Left lung (tissue), 10 donors: Measurements from ENCODE around the gene CEP170B. TPM values are rescaled to one million over a fixed set of nuclear protein-coding genes. Genes with fewer than 3 reads are reported as not detected.

Source experiments
- ATAC-seq: fragments of 200-7000 bp; cut with Tn5 transposase; one replicate; pipeline ENCODE4 v1.9.1; 2020; ENCODE audit warnings: moderate library complexity
- DNase-seq, 4 donors: peaks; one replicate each; pipeline ENCODE4 v3.0.0-alpha.2; 2013 to 2020
- H3K27ac ChIP-seq, 2 donors: fragments of 200-600 bp; sonication (generic) in 1 of 2; one replicate each; pipeline versions ENCODE4 v1.5.0 to v1.8.0; 2020 to 2021
- H3K27me3 ChIP-seq, 2 donors: fragments of 200-600 bp; sonication (generic) in 1 of 2; one replicate each; pipeline versions ENCODE4 v1.5.0 to v1.8.0; 2020 to 2021
- H3K36me3 ChIP-seq, 2 donors: fragments of 200-600 bp; sonication (generic) in 1 of 2; one replicate each; pipeline versions ENCODE4 v1.5.0 to v1.8.0; 2020 to 2021
- H3K4me1 ChIP-seq, 2 donors: fragments of 200-600 bp; one replicate each; pipeline ENCODE4 v1.8.0; 2021
- H3K4me3 ChIP-seq, 2 donors: fragments of 200-600 bp; sonication (generic) in 1 of 2; one replicate each; pipeline versions ENCODE4 v1.5.0 to v1.8.0; 2020 to 2021; ENCODE audit warnings: mild to moderate bottlenecking in 1 of 2
- H3K9me3 ChIP-seq, 2 donors: fragments of 200-600 bp; sonication (generic) in 1 of 2; one replicate each; pipeline versions ENCODE4 v1.5.0 to v1.8.0; 2020 to 2021
- intact Hi-C, 2 donors: fragments of 100-400 bp; cut with DNase I; formaldehyde crosslinking; loops; one replicate each; pipeline versions ENCODE4 v1.11.2 to v1.14.2; 2022
- polyA plus RNA-seq, 6 donors: library from polyadenylated mRNA; unstranded; fragments of 120-200 nt; gene quantifications; one replicate each; pipeline ENCODE4 v1.2.1, GENCODE V29; 2013; ENCODE audit not compliant: insufficient read length in 6 of 6
- total RNA-seq, 2 donors: library from RNA; stranded (reverse); fragmentation: NEBNext Ultra II Directional; extraction: Animal tissue kit (Norgen Biotek cat#: 25700); gene quantifications; one replicate each; pipeline ENCODE4 v1.2.1, GENCODE V29; 2021
- TF ChIP-seq, protein P1 (sequence below), 2 donors: fragments of 200-600 bp; sonication (generic) in 1 of 2; IDR thresholded peaks; one replicate each; pipeline versions ENCODE4 v1.5.0 to v1.8.0; 2021; ENCODE audit warnings: antibody characterized with exemption in 2 of 2
- donor health status: DM: no; HTN: yes; CAD: no.
- donor health status: DM: no; HTN: no; CAD: no.

Gene CEP170B
- total and polyA plus RNA-seq, 8 donors: 10.0 to 42.3 (median 14.2) TPM

DNA sequence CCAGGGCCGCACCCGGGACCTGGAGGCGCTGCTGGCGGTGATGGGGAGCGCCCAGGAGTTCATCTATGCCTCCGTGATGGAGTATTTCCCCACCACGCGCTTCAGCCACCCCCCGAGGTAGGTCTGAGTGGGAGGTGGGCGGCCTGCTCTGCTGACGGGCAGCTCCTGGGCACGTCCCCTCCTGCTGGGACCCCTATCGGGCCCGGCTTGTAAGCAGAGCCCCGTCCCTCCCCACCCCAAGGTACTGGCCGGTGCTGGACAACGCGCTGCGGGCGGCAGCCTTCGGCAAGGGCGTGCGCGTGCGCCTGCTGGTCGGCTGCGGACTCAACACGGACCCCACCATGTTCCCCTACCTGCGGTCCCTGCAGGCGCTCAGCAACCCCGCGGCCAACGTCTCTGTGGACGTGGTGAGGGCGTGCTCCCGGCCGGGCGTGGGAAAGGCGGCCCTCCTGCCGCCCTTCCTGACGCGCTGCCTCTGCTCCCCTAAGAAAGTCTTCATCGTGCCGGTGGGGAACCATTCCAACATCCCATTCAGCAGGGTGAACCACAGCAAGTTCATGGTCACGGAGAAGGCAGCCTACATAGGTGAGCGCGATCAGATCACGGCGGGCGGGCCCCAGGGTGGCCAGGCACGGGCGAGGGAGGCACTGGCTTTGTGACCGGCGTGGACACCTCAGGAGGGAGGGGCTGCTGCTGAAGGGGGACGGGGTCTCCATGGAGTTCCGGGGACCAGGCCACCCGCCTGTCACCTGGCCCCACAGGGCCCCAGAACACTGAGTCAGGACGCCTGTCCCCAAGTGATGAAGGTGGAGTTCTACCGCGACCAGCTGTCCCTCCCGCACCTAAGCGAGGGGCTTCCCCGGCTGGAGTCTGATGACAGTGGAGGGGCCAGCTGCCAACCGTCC lies 67.0 kb downstream of the CEP170B start:
- Histone ChIP-seq H3K4me1 (peaks cover 8 to 15% of the 10 kb centered on the region in 2 donors), H3K9me3 (no peaks in the 10 kb centered on the region), H3K27me3 (peaks cover 4 to 62% of the 10 kb centered on the region in 2 donors), H3K36me3 (no peaks in the 10 kb centered on the region), H3K27ac (no peak overlapping the region), H3K4me3 (peak overlapping the region; percentile 38 to 48)
- TF ChIP-seq, protein P1, sequence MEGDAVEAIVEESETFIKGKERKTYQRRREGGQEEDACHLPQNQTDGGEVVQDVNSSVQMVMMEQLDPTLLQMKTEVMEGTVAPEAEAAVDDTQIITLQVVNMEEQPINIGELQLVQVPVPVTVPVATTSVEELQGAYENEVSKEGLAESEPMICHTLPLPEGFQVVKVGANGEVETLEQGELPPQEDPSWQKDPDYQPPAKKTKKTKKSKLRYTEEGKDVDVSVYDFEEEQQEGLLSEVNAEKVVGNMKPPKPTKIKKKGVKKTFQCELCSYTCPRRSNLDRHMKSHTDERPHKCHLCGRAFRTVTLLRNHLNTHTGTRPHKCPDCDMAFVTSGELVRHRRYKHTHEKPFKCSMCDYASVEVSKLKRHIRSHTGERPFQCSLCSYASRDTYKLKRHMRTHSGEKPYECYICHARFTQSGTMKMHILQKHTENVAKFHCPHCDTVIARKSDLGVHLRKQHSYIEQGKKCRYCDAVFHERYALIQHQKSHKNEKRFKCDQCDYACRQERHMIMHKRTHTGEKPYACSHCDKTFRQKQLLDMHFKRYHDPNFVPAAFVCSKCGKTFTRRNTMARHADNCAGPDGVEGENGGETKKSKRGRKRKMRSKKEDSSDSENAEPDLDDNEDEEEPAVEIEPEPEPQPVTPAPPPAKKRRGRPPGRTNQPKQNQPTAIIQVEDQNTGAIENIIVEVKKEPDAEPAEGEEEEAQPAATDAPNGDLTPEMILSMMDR (IDR thresholded peaks at IDR 0.05): no peak
- DNase-seq (peak in 3 of 4 donors; percentile 19 to 72 (median 30)), ATAC-seq (no peak)
- intact Hi-C loops: no loop called here

DNA sequence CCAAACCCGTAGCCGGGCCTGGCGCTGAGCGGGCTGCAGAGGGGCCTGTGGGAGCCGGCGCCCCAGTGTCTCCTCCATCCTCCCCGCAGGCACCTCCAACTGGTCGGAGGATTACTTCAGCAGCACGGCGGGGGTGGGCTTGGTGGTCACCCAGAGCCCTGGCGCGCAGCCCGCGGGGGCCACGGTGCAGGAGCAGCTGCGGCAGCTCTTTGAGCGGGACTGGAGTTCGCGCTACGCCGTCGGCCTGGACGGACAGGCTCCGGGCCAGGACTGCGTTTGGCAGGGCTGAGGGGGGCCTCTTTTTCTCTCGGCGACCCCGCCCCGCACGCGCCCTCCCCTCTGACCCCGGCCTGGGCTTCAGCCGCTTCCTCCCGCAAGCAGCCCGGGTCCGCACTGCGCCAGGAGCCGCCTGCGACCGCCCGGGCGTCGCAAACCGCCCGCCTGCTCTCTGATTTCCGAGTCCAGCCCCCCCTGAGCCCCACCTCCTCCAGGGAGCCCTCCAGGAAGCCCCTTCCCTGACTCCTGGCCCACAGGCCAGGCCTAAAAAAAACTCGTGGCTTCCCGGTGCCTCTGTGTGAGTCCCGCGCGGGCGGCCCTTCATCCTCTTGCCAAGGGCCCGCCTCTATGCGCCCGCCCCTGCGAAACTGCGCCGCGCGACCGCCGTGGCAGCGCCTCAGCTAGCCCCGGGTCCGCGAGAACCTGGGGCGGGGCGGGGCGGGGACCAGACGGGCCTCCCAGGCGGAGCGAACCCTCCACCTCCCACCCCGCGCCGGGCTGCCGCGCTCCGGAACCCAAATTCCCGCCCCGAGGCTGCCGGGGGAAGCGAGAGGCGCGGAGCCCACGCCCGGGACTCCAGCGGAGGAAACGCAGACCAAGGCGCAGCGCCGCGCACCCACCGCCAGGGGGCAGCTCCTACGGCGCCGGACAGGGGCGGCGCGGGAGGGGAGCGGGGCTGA lies 67.9 kb downstream of the CEP170B start:
- DNase-seq (peak; percentile 82 to 97 (median 89)), ATAC-seq (peak; percentile 95)
- Histone ChIP-seq H3K27me3 (peaks cover 4 to 60% of the 10 kb centered on the region in 2 donors), H3K36me3 (no peaks in the 10 kb centered on the region), H3K27ac (peak overlapping the region in 1 of 2 donors; percentile 48), H3K4me3 (peak overlapping the region; percentile 38 to 48), H3K4me1 (peaks cover 8 to 13% of the 10 kb centered on the region in 2 donors), H3K9me3 (no peaks in the 10 kb centered on the region)
- TF ChIP-seq, protein P1 (IDR thresholded peaks at IDR 0.05): peak; percentile 67 to 86
- intact Hi-C loops: no loop called here

DNA sequence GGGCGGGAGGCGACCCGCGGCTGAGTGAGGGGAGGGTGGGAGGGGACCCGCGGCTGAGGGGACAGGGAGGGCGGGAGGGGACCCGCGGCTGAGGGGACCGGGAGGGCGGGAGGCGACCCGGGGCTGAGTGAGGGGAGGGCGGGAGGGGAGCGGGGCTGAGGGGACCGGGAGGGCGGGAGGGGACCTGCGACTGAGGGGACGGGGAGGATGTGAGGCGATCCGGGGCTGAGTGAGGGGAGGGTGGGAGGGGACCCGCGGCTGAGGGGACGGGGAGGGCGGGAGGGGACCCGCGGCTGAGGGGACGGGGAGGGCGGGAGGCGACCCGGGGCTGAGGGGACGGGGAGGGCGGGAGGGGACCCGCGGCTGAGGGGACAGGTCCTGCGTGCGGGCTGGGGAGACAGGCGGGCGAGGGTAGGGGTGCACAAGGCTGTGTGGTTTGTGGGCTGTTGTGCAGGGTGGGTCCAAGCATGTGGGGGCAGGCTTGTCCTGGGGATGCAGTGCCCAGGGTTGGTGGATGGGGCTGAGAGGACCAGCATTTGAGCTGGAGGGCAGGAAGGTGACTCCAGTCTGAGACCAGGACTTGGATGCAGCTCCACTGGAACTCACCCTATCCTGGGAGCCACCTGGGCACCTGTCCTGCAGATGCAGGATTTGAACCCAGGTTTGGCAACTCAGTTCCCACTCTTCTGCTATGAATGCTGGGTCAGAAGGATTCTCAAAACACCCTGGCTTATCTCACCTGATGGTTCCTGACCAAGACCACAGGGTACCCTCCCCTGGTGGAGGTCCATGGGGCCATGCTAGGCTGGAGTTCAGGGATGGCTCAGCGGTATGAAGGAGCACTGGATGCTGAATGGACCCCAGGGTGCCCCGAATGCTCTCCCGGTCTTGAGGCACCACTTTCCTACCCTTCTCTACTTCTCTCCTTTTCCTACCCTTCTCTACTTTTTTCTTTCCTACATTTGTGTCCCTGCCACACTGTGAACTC lies 69.0 kb downstream of the CEP170B start:
- Histone ChIP-seq H3K27ac (no peak overlapping the region), H3K9me3 (no peaks in the 10 kb centered on the region), H3K27me3 (peaks cover 4 to 52% of the 10 kb centered on the region in 2 donors), H3K36me3 (no peaks in the 10 kb centered on the region), H3K4me3 (peak overlapping the region; percentile 38 to 48), H3K4me1 (peaks cover 8 to 13% of the 10 kb centered on the region in 2 donors)
- no peak for ATAC-seq
- TF ChIP-seq, protein P1 (IDR thresholded peaks at IDR 0.05): no peak
- DNase-seq: peak in 1 of 4 donors; percentile 25
- intact Hi-C loops: no loop called here

DNA sequence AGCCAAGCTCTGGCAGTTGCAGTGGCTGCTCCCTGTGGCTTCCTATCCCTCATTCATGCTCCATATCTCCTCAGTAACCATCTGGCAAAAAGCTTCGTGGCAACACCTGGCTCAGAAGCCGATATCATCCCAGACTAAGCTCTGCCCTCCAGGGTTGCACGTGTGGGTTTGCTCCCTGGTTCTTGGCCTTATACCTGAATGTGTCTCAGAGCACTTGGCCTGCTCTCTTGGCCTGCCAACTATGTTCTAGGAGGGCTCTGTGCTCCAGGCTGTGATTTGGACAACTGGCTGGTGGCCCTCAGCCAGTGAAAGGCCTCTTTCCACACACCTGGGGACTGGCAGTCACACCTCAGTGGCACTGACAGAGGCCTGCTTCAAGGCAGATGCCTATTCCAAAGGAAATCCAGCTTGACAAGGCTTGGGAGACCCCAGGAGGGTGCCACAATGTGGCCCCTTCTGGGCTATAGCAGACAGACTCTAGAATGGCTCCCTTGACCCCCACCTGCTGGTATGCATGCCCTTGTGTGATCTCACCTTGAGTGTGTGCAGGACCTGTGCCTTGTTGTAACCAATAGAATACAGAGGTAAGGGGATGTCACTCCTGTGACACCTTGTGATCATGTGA lies 70.1 kb downstream of the CEP170B start:
- intact Hi-C loops: no loop called here
- TF ChIP-seq, protein P1 (IDR thresholded peaks at IDR 0.05): no peak
- no peak overlapping the region for H3K4me3 ChIP-seq
- no peak for ATAC-seq
- H3K27me3 ChIP-seq: peaks cover 4 to 52% of the 10 kb centered on the region in 2 donors
- peak in 1 of 4 donors; percentile 15 for DNase-seq
- H3K27ac ChIP-seq: no peak overlapping the region
- H3K4me1 ChIP-seq: peaks cover 8 to 13% of the 10 kb centered on the region in 2 donors
- no peaks in the 10 kb centered on the region for H3K36me3 ChIP-seq
- H3K9me3 ChIP-seq: no peaks in the 10 kb centered on the region
